Cerebellar nuclear complex (tissue), 1 donor: ENCODE data around the gene VDAC1.
"Not testable (repeated sequence)": the region's sequence is repeated elsewhere in the genome, so short reads cannot be mapped to it uniquely, and the experiment has no call there.

Experiments
- DNase-seq, 2 experiments: peaks; one replicate each; lab custom pipeline; 2025; lab: John Stamatoyannopoulos, UW

The VDAC1 gene

DNA sequence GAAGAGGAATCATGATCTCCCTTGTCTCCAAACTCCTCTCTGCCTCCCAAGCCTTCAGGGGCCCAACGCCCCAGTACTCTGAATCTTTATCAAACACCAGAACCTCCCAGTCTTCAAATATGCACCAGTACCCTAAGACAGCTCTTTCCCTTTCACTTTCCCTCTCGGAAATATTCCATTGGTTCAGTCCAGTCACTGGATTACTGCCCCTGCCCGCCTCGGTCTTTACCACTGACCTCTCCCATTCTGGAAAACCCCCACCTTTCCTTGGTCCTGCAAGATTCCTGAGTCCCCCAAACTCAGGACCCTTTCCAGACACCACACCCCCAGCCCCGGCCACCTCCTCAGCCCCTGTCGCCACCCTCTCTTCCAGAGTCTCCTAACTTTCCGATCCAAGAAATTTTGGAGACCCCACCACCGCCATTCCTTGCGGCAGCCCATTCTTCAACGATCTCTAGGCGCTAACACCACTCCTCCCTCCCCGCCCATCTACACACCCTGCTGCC, 37.0 kb downstream of the VDAC1 start:
- no peak for DNase-seq

DNA sequence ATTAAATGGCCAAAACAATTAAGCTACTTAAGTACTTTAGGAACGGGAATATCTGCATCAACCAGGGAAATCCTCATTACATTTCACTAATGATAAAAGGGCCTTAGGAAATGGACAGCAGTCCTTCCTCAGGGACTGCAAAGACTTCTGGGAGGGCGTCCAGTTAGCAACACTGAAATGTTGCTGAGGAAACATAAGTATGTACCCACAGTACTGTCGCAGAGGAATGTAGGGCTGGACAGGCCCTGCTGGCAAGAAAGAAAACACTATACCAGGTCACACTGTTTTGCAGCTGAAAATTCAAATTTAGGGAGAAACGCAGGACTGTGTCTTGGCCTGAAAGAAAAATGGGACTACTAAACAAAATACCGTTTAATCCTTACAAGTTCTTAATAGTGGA, 37.7 kb downstream of the VDAC1 start:
- DNase-seq: no peak

DNA sequence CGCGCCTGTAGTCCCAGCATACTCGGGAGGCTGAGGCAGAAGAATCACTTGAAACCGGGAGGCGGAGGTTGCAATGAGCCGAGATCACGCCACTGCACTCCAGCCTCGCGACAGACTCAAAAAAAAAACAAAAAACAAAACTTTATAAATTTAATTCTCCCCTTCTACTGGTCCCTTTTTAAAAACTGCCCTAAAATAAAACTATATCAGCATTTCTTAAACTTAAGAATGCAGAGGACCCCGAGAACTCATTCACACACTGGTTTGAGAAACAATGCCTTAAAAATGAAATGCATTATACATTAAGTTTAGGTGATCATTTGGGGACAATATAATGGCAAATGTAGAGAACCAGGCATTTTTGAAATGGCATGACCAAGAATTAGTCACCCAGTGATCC, 38.7 kb downstream of the VDAC1 start:
- DNase-seq: no peak

DNA sequence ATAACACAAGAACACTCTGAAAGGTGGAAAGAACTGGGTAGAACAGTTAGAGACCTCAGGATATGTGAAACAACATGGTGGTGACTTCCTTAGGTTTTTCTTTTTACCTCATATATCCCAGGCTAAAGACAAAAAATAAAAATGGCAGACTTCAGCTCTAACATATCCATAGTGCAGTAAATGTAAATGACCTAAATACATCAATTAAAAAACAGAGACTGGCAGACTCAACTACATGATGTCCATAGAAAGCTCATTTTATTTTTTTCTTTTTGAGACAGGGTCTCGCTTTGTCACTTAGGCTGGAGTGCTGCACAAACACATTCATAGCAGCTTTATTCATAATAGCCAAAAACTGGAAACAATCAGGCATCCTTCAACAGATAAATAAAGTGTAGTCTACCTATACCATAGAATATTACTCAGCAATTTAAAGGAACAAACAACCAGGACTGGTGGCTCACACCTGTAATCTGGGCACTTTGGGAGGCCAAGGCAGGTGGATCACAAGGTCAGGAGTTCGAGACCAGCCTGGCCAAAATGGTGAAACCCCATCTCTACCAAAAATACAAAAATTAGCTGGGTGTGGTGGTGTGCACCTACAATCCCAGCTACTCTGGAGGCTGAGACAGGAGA, 41.2 kb downstream of the VDAC1 start:
- DNase-seq: no peak

DNA sequence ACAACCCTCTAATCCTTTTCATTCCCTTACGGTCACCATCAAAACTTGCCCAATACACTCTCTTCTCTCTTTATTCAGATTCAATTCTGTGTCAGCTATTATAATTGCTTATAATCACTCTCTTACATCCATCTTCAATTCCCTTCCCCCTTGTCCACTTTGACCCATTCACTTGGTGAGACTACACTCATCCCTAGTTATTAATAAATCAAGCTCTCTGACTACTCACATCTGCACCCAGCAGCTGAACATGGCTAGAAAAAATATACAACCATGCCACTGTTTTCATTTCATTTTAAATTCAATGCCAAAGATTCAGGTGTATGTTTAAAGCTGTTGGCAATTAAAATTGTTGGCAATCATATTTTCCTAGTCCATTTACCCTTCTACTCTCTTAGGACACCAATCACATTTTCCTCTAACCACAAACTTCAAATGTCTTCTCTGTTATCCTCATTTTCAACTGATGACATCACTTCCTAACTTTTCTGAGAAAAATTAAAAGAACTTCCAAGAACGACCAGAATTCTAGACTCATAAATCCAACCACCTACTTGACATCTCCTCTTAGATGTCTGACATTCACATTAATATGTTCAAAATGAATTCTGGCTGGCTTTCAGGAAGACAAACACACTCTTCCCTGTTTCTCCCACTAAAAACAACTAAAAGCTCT, 41.8 kb downstream of the VDAC1 start:
- DNase-seq: no peak

DNA sequence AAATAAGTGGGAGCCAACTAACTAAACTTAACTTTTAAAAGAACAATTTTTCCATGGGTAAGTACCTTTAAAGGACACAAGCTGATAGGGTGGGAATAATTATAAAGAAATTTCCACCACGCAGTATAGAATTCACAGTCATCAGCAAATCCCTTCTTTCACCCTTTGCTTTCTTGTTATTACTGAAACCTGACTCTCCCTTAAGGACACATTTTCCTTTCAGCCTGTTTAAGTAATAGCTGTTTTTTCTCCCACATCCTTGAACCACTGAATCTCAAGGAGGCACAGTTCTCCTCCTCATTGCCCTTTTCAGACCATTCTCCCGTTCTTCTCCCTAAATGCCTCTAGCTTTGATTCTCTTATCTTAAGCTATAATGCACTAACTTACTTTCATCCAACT, 42.6 kb downstream of the VDAC1 start:
- DNase-seq: no peak

DNA sequence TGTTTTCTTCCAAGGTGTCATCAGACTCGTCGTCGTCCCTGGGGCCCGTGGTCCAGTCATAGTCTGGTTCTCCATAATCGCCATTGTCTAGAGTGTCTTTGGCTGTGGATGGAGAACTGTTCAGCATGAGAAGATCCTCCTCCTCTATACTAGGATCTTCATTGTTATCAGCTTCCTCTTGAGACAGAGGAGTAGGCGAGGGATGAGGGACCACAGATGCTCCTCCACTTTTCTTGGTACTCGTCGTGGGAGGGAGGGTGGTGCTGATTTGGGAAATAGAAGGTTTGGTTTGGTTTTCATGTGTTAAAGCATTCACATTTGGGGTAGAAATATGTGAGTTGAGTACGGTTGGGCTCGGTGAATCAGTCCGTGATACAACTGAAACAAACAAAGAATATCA, 45.1 kb downstream of the VDAC1 start:
- DNase-seq: no peak

DNA sequence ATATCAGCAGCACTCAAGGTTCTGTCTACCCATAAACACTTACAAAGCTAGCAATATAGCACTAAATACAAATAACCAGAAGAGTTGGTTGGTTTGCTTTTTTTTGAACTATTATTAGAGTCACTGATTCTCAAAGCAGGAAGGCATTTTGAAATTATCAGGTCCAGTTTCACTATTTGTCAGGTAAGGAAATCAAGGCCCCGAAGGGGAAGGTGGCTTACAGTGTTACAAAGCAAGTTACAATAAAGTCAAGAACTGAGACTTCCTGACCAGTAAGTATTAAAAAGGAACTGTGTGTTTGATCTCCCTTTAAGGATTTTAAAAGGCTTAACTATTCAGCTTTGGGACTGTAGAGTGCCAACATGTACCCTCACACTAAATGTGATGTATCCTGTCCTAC, 47.2 kb downstream of the VDAC1 start:
- DNase-seq: no peak

DNA sequence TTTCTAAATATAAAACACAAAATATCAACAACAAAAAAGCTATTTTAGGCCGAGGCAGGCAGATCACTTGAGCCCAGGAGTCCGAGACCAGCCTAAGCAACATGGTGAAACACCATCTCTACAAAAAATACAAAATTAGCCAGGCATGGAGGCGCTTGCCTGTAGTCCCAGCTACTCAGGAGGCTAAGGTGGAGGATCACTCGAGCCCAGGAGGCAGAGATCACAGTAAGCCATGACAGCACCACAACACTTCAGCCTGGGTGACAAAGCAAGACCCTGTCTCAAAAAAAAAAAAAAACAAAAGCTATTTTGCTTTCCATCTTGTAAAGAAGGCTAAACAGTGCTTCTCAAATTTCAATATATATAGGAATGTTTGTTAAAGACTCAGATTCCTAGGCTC, 47.7 kb downstream of the VDAC1 start:
- no peak for DNase-seq

DNA sequence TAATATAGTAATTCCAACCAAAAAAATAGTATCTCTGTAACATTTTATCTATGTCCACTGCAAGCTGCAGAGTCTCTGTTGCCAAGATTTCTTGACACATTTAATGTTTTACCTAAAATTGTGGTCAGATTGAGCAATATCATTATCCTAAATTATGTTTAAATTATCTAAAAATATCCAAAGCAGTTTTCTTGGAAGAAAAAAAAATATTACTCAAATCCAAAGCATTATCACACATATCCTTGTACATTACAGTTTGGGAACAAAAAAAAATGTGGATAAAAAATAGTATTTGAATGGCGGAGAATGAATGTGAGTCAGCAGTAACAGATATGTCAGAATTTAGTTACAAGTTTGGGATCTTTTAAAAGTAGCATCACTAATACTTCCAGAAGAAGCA, 48.6 kb downstream of the VDAC1 start:
- DNase-seq: not testable (repeated sequence)

DNA sequence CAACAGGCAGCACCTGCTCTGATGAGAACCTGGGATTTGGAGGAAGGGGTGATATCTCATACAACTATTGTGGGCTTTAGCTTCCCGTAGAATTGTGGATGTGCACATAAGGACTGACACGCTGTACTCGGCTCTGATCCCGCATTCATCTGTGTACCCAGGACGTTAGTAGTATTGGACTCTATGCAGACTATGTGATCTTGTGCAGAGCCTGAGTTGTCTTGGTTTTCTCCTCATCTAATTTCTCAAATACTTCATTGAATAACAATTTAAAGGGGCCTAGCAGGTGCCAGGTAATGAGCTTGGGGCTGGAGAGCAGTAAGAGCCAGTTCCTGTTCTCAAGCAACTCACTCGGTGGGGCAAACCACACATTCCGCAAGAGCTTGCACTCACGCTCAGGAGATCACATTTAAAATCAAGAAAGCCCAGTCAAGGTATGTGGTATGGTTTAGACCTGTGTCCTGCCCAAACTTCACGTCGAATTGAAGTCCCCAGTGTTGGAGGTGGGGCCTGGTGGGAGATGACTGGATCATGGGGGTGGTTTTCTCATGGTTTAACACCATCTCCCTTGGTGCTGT, 51.1 kb downstream of the VDAC1 start:
- no peak for DNase-seq

DNA sequence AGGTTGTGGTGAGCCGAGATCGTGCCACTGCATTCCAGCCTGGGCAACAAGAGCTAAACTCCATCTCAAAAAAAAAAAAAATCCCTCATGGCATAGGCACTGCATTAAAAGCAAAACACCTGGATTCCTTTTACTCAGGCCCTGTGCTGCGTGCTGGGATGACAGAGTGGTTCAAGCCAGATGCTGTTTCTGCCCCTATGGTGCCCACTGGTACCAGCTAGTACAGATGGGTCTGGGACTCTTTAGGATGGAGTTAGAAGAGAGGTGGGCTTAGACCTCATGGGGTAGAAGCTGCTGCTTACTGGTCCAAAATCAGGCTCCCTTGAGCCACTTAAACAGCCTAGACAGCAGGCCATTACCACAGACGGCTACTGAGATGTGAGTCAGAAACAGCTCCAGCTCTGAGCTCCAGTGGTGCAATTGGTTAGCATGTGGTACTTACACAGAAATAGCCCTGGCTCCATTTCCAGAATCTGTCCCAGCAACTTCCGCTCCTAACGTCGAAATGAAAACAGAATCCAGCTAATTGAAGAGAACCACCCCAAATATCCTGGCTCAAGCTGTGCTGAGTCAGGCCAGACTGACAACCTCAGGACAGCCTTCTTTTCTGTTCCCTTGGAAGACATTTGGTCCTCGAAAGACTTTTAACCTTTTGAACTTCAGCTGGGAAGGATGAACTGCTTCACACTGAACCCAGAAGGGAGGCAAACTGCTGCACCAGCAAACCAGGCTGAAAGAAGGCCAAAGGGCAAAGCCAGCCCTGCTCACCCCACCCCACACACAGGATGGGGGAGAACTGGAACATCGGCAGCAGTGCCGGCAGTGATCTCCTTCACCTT, 51.8 kb downstream of the VDAC1 start:
- DNase-seq: no peak

DNA sequence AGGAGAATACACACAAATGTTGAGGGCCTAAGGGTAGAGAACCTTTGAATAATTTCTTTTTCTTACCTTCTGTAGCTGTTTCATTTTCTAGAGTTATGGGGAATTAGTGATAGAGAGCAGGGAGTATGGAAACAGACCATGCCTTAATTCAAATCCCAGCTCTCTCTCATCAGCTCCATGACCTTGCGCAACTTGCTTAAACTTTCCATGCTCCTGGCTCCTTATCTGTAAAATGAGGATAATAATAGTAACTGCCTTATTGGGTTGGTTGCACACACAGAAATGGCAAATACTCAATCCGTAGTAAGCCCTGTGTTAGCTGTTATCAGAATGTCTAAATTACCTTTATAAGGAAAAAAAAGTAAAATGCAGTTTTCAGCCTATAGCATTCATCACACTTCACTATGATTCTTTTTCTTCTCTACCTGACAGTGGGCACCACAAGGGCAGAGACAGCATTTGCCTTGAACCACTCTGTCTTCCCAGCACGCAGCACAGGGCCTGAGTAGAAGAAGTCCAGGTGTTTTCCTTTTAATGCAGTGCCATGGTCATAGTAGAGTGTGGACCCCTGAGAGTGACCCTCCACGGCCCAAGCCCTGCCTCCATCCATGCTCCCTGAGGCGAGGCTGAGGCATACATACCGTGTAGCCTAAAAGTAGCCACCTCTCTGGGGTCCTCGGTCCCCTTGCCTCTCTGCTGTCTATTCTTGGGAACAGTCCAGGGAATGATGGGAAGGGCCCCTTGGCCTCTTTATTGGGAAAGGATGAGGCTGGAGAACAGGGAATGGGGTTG, 53.8 kb downstream of the VDAC1 start:
- DNase-seq: no peak

DNA sequence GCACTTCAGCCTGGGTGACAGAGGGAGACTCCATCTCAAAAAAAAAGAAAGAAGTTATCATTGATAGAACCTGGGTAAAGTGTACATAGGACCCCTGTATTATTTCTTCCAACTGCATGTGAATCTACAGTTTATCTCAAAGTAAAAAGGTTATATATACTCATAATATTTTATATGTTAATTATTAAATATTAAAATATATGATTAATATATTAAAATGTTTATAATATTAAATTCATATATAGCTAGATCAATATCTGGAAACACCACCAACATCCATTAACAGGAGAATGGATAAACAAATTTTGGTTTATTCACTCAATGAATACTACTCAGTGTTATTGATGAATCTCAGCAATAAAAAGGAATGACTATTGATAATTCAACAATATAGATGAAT, 56.1 kb downstream of the VDAC1 start:
- DNase-seq: no peak

DNA sequence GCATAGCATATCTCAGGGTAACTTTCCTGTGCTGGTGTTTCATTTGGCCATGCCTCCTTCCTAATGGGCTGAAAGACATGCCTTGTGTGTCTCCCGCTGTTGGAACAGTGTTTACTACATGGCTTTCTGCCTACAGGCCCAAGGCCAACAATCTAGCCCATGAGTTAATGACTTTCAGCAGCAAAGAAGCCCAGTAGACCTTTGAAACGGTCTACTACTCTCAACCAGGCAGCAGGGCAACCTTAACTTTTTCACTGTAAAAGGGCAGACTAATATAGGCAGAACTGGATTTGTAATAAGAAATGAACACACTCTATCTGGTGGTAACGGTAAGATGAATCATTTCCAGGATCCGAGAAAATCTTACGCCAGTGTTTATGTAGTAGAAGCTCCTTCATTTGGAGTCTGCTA, 57.3 kb downstream of the VDAC1 start:
- DNase-seq: no peak

DNA sequence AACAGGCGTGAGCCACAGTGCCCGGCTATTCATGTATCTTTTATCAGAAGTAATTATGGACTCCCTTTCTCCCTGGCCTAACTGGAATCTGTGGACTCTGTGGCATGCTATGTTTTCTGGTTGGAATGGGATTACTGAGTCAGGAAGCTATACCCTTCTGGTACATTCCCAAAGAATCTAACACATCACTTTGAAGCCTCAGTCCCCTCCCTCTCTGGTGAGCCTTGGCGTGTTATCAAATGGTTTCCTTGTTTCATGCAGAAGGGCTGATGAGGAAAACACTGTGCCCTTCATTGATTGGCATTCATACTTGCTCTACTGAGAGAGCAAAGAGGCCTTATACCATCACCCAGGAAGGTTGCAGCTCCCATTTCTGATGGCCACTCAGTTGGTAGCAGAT, 59.2 kb downstream of the VDAC1 start:
- DNase-seq: no peak

DNA sequence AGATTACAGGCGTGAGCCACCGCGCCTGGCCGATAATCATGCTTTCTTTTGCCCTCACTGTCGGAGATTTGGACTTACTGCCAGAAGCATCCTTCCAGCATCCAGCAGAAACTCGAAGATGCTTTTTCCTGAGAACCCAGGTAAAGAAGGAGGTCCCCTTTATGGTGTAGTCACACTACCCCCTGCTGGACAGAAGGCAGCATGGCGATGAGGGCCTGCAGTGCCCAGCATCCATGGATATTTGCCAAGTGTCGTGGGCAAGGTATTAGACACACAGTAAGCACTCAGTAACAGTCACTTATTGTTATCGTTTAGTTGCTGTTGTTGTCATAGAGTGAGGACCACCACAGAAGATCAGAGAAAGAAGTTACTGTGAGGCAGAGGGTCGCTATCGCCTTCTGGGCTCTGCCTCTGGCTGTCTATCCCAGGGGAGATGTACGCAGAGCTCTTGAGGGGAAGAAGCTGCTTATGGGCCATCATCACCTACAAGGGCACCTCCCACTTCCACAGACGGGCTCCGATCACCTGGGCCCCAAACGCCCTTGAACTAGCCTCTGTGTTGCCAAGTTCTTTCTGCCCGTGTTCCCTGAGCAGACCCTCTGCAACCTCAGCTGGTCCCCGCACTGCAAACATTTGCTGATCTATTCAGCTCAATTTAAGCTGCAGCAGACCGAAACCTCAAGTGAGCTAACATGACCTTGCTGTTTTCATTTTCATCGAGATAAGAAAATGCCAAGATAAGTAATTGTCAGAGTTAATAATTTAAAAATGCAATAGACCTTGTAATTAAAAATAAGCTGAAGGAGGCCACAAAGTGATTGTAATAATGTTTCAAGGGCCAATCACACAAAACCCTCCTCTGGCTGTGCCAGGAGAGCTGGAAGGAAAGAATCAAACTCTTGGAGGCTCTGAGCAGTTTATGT, 60.3 kb downstream of the VDAC1 start:
- no peak for DNase-seq

DNA sequence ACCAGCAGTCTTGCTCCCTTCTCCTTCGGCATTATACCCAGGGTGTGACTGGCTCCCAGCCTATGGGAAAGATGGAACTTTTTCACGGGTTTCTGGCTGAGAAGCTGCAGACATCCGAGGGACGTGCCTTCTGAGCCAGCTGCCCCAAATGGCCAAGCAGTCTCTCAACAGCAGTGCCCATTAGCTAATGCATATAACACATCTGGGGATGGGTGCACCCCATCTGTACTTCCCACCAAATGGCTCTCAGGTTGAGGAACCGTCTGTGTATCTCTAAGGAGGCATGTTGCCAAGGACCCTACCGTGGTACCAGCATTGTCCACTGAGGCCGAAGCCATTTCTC, 61.3 kb downstream of the VDAC1 start:
- no peak for DNase-seq

DNA sequence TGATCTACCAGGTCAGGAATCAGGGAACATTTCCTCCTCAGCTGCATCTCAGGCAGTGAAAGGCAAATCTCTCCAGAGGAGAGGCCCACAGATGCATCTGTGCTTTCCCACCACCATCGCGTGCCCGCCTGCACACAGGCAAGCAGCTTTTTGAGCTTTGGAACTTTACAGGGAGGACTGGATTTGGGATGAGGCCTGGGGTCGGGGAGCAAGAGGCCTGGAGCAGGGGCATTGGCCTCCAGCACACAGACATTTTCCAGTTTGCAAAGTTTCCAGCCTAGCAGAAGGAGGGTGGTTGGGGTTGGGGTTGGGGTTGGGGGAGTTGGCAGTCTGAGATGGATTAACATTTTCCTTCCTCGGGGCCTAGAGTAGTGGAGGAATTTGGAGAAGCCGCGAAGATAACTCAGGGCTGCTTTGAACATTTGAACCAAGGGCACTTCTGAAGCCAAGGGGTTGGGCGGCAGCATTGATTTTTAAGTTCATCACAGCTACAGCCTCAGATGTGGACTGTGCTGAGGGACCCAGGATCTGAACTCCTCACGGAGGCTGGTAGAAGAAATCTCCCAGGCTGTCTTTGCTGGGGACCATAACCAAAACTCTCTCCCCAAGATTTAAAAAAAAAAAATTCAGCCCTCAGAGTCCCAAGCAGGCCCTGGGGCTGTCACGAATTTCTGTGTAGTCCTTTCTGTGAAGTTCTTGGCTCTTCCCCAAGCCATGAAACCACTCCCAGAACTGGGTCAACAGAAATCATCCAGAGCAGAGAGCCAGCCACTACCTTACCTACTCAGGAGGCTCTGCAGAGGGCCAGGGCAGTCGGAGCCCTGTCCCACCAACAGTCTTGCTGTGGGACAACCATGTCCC, 61.9 kb downstream of the VDAC1 start:
- DNase-seq: no peak
